ENCODE data around the gene CATSPERB.

- no peak for TF ChIP-seq EZH2 (IDR thresholded peaks at IDR 0.05; ENCODE audit: borderline replicate concordance, low read length)
- no peak for TF ChIP-seq CTCF (conservative IDR thresholded peaks at IDR 0.05 in 1 of 2, IDR thresholded peaks at IDR 0.05 in 1 of 2; ENCODE audit: extremely low read depth in 1 of 2, insufficient read depth in 1 of 2, low read depth in 1 of 2, low read length in 2 of 2)
Measured at GRCh38 chr14:91681893-91682563, 49.9 kb downstream of the CATSPERB start.

Measured in mammary epithelial cell (primary cell).